CD4-positive, alpha-beta T cell treated with Interleukin-17A for 1 hour (primary cell): Measurements from ENCODE around the gene UVRAG.

ENCODE experiments used
- DNase-seq: peaks from one replicate; pipeline ENCODE4 v3.0.0-alpha.2; 2020

UVRAG gene

GRCh38 chr11:75810637-75811390 is 4.2 kb upstream of the UVRAG start:
- DNase-seq: no peak

DNA sequence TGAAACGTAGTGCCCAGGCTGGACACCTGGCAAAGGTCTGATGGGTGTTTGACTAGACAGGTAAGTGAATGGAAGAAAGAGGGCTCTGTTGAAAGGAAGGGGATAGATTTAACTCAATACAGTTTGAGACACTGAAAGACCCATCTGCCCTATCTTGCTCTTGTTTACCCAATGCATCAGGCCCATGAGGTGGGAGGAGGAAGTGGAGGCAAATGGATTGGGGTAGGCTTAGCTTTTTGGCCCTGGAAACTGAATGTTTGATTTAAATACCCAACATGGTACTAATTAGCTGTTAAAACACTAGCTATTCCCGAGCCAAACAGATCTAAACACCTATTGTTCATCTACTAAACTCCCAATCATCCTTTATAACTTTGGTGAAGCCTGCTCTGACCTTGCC is 3.5 kb upstream of the UVRAG start:
- DNase-seq: no peak

DNA sequence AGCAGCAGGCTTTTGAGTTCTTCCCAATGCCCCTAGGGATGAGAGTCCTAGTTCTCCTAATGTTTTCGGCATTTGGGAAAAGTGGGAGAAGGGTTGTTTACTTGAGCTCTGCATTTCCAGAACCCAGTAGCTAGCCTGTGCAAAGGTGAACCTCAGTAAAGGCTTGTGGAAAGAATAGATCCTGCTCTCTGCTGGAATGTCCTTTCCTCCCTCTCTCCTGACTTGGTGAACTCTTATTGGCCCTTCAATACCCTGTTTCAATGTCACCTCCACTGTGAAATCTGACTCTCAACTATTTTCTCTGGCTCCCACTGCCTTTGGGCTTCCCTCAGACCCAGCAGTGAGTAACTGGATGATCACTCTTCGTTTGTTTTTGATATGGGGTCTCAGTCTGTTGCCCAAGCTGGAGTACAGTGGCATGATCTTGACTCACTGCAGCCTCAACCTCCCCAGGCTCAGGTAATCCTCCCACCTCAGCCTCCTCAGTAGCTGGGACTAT is 2.4 kb upstream of the UVRAG start:
- no peak for DNase-seq

DNA sequence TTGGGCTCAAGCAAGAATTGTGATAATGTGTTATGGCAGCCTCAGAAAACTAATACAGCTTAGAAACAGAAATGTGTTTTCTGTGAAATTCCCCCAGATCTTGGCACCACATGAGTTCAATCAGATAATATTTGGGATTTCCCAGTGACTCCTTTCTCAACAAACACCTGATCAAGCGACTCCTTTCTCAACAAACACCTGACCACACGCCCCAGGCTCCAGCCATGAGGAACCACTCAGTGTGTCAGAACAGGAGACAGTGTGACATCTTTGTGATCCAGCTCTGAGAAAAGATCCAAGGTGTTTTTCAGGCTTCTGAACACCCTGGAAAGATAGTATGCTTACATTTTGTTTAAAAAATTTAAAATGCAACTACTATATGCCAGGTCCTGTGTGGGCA is 1.9 kb upstream of the UVRAG start:
- DNase-seq: no peak

- DNase-seq: no peak
Observed at GRCh38 chr11:75813622-75814039, 1.4 kb upstream of the UVRAG start.

- DNase-seq: no peak
Observed at GRCh38 chr11:75814363-75814676, 690 bp upstream of the UVRAG start.

DNA sequence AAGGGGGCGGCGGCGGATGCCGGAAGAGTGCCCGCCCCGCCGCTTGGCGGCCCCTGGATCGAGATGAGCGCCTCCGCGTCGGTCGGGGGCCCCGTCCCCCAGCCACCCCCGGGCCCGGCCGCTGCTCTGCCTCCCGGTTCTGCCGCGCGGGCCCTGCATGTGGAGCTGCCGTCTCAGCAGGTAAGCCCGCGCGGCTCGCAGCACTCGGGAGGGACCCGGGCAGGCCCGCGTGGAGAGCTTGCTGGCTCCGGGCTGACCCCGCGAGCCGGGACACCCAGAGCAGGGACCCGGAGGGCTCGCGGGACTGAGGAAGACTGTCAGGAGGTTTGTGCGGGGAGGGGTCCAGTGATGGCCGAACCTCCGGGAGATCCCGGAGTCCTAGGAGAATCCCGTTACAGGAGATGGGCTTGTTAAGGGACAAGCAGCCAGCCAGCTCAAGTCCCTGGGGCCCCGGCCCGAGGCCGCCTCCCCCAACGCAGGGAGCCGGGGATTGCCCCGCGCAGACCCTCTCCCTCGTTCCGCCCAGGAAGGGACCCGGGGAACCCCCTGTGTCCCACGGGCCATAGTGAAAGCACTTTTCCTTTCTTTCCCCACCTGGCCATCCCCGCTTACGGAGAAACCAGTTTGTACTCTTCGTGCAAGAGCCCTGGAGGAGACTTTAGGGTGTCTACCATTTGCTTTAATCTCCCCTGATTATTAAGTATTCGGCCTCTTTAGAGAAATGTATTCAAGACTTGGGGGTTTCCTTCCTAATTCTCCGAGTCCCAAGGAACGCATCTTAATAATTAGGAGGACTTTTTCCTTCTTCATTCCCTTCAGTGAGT is 547 bp downstream of the UVRAG start:
- DNase-seq: peak; percentile 64

DNA sequence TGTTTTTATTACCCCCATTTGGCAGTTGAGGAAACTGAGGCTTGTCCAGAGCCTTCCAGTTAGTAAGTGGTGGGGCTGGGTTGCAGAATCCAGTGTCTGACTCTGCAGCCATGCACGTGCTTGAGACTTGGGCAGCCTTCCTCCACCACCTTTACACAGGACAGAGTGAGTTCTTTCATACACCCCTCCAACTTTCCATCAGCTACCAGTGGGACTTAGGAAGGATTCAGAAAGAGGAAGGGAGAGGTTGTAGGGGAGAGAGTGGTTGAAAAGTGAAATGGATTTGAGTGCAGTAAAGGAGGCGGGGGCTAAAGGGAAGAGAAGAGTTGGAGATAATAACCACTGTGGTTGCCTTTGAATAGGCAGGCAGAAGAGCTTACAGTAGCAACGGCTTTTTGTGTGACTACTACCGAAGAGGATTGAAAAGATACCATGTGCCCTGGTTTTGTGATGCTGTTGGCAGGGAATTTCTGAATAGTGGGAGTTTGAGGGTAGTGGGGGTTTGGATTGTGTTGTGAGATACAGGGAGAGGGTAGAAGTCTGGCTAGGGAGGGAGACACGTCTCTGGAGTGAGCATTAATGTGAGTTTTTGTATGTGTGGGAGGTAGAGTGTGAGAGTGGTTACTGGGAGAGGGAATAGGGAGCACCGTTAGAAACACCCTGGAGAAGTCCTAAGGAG is 1.7 kb downstream of the UVRAG start:
- DNase-seq: peak; percentile 28

DNA sequence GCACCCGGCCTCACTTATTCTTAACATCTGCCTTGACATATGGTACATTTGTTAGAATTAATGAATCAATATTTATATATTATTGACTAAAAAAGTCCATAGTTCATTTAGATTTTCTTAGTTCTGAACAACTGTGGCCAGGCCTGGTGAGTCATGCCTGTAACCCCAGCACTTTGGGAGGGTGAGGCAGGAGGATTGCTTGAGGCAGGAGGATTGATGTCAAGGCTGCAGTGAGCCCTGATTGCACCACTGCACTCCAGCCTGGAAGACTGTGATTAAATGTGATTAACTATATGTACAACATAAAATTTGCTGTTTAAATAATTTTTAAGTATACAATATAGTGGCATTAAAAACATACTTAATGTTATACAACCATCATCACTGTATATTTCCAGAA is 5.6 kb downstream of the UVRAG start:
- no peak for DNase-seq

DNA sequence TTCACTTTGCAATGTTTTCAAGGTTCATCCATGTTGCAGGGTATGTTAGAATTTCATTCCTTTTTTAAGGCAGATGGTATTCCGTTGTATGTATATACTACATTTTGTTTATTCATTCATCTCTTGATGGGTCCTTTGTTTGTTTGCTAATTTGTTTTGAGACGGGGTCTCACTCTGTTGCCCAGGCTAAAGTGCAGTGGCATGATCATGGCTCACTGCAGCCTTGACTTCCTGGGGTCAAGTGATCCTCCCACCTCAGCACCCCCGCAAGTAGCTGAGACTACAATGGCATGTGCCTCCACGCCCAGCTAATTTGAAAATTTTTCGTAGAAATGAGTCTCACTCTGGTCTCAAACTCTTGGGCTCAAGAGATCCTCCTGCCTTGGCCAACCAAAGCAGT is 6.2 kb downstream of the UVRAG start:
- DNase-seq: no peak

DNA sequence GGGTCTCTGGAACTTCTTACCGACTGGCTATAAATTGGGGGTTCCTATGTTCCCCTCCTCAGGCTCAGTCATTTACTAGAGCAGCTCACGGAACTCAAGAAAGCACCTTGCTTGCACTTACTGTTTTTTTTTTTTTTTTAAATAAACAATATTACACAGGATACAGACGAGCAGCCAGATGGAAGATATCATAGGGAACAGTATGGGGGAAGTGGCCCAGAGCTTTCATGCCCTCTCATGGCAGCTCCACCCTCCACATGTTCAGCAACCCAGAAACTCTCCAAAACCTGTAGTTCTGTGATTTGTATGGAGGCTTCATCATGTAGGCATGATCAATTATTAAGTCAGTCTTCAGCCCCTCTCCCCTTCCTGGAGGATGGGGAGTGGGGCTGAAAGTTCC is 7.5 kb downstream of the UVRAG start:
- no peak for DNase-seq

GRCh38 chr11:75823415-75823814 is 8.4 kb downstream of the UVRAG start:
- DNase-seq: no peak

GRCh38 chr11:75823946-75824345 is 8.9 kb downstream of the UVRAG start:
- no peak for DNase-seq

- no peak for DNase-seq
Observed at GRCh38 chr11:75826461-75827230, 11.6 kb downstream of the UVRAG start.

GRCh38 chr11:75827562-75827961 is 12.6 kb downstream of the UVRAG start:
- DNase-seq: no peak

DNA sequence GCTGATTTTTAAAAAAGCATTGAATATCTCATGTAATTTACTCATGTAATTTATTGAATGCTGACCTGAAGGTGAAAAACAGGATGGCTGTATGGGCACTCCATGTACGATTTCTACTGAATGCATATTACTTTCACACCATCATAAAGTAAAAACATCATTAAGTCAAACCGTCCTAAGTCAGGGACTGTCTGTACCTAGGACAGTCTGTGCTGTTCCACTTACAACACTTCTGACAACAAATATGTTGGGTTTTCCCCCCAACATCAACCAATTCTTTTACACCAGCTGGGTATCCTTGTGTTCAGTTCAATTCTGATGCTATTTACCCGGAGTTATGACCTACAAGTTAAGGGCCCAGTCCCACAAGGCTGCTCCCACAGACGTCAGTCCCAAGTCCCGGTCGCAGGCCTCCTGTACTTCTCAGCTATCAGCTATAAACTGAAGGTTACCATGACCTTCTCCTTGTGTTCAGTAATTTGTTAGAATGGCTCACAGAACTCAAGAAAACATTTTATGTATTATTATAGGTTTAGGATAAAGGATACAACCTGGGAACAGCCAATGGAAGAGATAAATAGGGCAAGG is 17.0 kb downstream of the UVRAG start:
- no peak for DNase-seq

DNA sequence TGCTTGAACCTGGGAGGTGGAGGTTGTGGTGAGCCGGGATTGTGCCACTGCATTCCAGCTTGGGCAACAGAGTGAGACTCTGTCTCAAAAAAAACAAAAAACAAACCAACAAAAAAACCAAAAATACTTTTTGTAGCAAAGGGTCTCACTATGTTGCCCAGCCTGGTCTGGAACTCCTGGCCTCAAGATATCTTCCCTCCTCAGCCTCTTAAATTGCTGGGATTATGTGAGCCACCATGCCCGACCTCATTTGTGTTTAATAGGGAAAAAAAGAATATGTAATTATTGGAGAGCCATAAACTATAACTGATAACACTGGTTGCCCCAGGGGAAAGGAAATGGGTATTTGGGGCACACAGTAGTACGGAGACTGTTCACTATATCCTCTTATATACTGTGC is 19.7 kb downstream of the UVRAG start:
- no peak for DNase-seq

DNA sequence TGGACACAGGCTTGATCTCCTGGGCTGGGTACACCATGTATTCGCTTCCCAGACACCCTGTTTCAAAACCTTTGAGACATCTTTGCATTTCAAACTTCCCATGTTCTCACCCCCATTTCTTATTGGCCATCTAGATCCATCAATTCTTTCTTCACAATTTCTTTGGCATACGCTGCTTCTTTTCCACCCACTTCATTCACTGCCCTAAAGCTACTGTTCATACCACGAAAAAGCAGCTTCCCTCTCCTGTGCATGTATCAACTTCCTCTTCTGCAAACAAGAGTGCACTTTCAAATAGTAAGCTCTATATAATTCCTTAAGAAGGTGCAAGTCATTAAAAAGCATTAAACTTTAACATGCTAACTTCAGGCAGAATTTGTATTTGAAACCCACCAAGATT is 21.4 kb downstream of the UVRAG start:
- no peak for DNase-seq

DNA sequence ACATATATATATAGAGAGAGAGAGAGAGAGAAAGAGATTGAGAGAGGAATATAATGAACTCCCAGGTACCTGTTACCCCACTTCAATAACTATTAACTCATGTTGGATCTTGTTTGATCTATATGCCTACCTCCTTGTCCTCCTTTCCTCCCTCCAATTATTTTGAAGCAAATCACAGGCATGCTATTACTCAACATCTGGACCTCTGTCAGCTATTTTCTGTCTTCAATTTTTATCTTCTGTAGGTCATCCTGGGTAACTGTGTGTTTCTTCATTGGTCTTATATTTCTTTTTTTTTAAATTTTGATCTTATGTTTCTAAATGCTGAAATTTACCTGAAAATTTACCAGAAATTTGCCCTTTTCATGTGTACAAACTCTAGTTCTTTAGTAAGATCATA is 24.8 kb downstream of the UVRAG start:
- DNase-seq: no peak

- DNase-seq: no peak
Observed at GRCh38 chr11:75840522-75840921, 25.5 kb downstream of the UVRAG start.

DNA sequence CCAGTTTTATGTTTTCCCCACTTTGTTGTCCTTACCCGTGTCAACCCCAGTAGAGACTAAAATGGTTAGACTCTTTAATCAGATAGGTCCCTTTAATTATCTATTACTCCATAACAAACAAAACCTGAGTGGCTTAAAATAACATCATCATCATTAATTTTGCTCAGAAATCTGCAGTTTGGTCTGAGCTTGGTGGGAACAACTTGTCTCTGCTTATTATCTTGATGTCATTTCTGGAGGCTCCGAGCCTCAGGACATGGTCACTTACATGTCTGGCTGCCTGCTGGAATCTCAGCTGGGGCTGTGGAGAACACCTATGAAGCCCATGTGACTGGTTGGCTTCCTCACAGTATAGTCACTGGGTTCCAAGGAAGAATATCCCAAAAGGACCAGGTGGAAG is 26.7 kb downstream of the UVRAG start:
- DNase-seq: no peak

DNA sequence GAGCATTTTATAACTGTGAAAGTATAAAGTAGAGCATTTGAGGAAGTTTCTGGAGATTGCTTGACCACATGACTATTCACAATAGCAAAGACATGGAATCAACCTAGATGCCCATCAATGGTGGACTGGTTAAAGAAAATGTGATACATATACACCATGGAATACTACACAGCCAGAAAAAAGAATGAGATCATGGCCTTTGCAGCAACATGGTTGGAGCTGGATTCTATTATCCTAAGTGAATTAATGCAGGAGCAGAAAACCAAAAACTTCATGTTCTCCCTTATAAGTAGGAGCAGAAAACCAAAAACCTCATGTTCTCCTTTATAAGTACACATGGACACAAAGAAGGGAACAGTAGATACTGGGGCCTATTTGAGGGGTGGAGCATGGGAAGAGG is 30.3 kb downstream of the UVRAG start:
- no peak for DNase-seq

DNA sequence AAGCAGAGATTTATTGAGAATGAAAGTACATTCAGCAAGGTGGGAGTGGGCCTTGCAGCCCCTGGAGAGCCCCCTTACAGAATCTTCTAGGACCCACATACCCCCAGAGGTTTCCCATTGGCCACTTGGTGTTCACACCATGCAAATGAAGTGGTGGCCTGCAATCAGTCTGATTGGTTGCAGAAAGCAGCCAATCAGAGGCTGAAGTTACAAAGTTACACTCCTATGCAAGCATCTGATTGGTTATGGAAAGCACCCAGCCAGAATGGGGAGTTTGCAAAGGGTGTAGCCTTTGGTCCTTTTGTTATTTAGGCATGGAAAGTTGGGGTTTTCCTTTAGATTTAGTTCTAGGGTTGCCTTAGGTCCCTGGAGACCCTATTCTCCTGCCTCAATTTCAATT is 34.9 kb downstream of the UVRAG start:
- no peak for DNase-seq
